Esophagus muscularis mucosa (tissue), 4 donors: ENCODE measurements around the gene SH3D19. TPM values are rescaled to one million over a fixed set of nuclear protein-coding genes. Genes with fewer than 3 reads are reported as not detected.
A peak's percentile ranks its signal among the peaks of the same experiment; 100 is the strongest.
"Not testable (repeated sequence)": the region's sequence is repeated elsewhere in the genome, so short reads cannot be mapped to it uniquely, and the experiment has no call there.

ENCODE experiments used
- DNase-seq: peaks from one replicate; pipeline ENCODE4 v3.0.0-alpha.2; 2017; ENCODE audit errors: extremely low spot score
- H3K27ac ChIP-seq, 4 donors: fragments of 200-600 bp; sonication (generic); replicated peaks in 1 of 4; 1 replicate in 3 of 4; 2 replicates in 1 of 4; pipeline ENCODE4 v1.5.1; 2016 to 2019; ENCODE audit warnings: mild to moderate bottlenecking in 1 of 4
- H3K27me3 ChIP-seq, 4 donors: fragments of 200-600 bp; sonication (generic); one replicate each; pipeline versions ENCODE4 v1.5.1 to v1.6.0; 2016 to 2019
- H3K36me3 ChIP-seq, 4 donors: fragments of 200-600 bp; sonication (generic); one replicate each; pipeline ENCODE4 v1.5.1; 2016 to 2019
- H3K4me1 ChIP-seq, 4 donors: fragments of 200-600 bp; sonication (generic); one replicate each; pipeline ENCODE4 v1.5.1; 2016 to 2019
- H3K4me3 ChIP-seq, 4 donors: fragments of 200-600 bp; sonication (generic); 1 replicate in 2 of 4; 2 replicates in 2 of 4; pipeline ENCODE4 v1.5.1; 2016 to 2019; ENCODE audit warnings: mild to moderate bottlenecking in 4 of 4, moderate library complexity in 1 of 4
- H3K9me3 ChIP-seq, 4 donors: fragments of 200-600 bp; sonication (generic); 1 replicate in 3 of 4; 2 replicates in 1 of 4; pipeline ENCODE4 v1.5.1; 2016 to 2019
- EP300 ChIP-seq: sonication (generic); formaldehyde crosslinking; IDR thresholded peaks from one replicate; pipeline ENCODE4 v1.6.1; 2017; ENCODE audit warnings: antibody characterized with exemption
- POLR2A ChIP-seq: fragments of 450-650 bp; IDR thresholded peaks from one replicate; pipeline ENCODE4 v1.6.1; 2017; ENCODE audit warnings: antibody characterized with exemption, moderate library complexity, mild to moderate bottlenecking, low read depth
- POLR2AphosphoS5 ChIP-seq, 2 donors: sonication (generic); formaldehyde crosslinking; IDR thresholded peaks; one replicate each; pipeline ENCODE4 v1.6.1; 2017; ENCODE audit warnings: antibody characterized with exemption in 2 of 2
- WGBS: methylation state at CpG from one replicate; pipeline ENCODE4 v1.1.5; 2018; 5-methylcytosine and 5-hydroxymethylcytosine counted together
- intact Hi-C: fragments of 100-400 bp; cut with DNase I; formaldehyde crosslinking; loops from one replicate; pipeline ENCODE4 v1.15.1; 2023
- total RNA-seq, 4 donors: library from RNA; depleted of rRNA; stranded (reverse); fragments of >200 nt; gene quantifications; one replicate each; pipeline versions ENCODE4 v1.1.0 to v1.2.1, GENCODE V29; 2016
- TF ChIP-seq, protein P1 (sequence below), 3 experiments: fragments of 200-600 bp in 2 of 3; fragments of 450-650 bp in 1 of 3; sonication (generic) in 2 of 3; IDR thresholded peaks; one replicate each; pipeline ENCODE4 v1.5.1; 2017 to 2019; ENCODE audit warnings: antibody characterized with exemption in 3 of 3, mild to moderate bottlenecking in 2 of 3, moderate library complexity in 1 of 3

SH3D19 gene
- total RNA-seq, 4 donors from 2014 or later, result 115 to 186 (median 177) TPM

DNA sequence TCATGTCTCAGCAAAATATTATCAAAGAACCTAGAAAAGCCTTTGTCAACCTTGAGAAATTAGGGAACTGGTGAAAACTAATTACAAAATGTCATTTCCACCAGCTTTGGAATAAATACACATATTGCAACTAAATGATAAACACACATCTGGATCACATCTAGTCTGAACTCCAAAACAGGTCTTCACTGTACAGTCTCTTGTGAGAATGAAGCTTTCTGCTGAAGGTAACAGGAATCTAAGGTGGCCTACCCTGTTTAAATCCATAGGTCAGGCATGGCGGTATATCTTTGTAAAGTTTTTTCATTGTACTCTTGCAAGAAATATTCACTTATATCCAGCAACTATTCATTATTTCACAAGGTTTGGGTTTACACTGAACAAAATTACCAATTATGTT, 1.7 kb downstream of the SH3D19 start:
- no peaks in the 10 kb centered on the region for H3K36me3 ChIP-seq

DNA sequence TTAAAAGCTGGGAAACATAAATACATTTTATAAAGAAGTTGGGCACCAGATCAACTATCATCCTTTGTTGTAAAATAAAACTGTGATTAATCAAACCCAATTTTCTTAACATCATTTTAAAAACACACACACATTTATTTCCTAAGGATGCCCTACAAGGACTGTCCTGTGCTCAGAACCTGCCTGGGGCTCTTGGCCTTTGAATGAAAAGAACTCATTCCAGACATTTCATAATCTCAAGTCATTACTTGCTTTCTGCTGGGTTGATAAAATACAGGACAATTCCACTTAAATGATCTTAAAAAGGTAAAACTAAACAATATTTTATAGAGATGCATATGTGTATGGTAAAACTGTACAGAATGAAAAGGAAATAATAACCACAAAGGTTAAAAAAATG, 2.8 kb downstream of the SH3D19 start:
- Histone ChIP-seq H3K4me3 (peak overlapping the region; percentile 85 to 90 (median 87)), H3K9me3 (no peaks in the 10 kb centered on the region), H3K27me3 (no peaks in the 10 kb centered on the region), H3K36me3 (no peaks in the 10 kb centered on the region), H3K27ac (peak overlapping the region; percentile 95 to 98 (median 96)), H3K4me1 (peaks cover 32 to 76% (median 64%) of the 10 kb centered on the region in 4 donors)
- TF ChIP-seq POLR2A (no peak), POLR2AphosphoS5 (IDR thresholded peaks at IDR 0.05) (no peak), EP300 (no peak)
- TF ChIP-seq, protein P1, sequence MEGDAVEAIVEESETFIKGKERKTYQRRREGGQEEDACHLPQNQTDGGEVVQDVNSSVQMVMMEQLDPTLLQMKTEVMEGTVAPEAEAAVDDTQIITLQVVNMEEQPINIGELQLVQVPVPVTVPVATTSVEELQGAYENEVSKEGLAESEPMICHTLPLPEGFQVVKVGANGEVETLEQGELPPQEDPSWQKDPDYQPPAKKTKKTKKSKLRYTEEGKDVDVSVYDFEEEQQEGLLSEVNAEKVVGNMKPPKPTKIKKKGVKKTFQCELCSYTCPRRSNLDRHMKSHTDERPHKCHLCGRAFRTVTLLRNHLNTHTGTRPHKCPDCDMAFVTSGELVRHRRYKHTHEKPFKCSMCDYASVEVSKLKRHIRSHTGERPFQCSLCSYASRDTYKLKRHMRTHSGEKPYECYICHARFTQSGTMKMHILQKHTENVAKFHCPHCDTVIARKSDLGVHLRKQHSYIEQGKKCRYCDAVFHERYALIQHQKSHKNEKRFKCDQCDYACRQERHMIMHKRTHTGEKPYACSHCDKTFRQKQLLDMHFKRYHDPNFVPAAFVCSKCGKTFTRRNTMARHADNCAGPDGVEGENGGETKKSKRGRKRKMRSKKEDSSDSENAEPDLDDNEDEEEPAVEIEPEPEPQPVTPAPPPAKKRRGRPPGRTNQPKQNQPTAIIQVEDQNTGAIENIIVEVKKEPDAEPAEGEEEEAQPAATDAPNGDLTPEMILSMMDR (IDR thresholded peaks at IDR 0.05), result no peak
- intact Hi-C loops, result loop anchor here (5.0 to 10.0 kb wide), 2 partner anchors 158 to 210 kb away; no protein-coding TSS in a partner anchor
- peak; percentile 31 for DNase-seq

More for the DNA sequence above, 1.7 kb downstream of the SH3D19 start:
- no peak for DNase-seq
- intact Hi-C loops, result loop anchor here (5.0 to 10.0 kb wide), 2 partner anchors 159 to 211 kb away; no protein-coding TSS in a partner anchor
- Histone ChIP-seq H3K4me1 (peaks cover 26 to 67% (median 53%) of the 10 kb centered on the region in 4 donors), H3K27me3 (no peaks in the 10 kb centered on the region), H3K4me3 (peak overlapping the region; percentile 85 to 90 (median 87)), H3K9me3 (no peaks in the 10 kb centered on the region), H3K27ac (peak overlapping the region; percentile 95 to 98 (median 96))
- TF ChIP-seq, protein P1 (IDR thresholded peaks at IDR 0.05), result no peak
- TF ChIP-seq POLR2AphosphoS5 (IDR thresholded peaks at IDR 0.05) (no peak), POLR2A (no peak), EP300 (no peak)
- WGBS, result 76% methylated on average over 1 of the region's 1 CpG

DNA sequence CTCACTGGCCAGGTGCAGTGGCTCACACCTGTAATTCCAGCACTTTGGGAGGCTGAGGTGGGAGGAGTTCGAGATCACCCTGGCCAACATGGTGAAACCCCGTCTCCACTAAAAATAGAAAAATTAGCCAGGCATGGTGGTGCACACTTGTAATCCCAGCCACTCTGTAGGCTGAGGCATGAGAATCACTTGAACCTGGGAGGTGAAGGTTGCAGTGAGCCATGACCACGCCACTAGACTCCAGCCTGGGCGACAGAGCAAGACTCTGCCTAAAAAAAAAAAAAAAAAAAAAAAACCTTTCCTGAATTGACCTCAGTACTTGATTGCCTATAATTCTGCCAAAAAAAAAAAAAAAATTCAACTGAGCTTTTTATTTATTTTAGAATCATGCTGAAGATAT, 3.2 kb downstream of the SH3D19 start:
- intact Hi-C loops, result loop anchor here (5.0 to 10.0 kb wide), 2 partner anchors 157 to 210 kb away; no protein-coding TSS in a partner anchor
- DNase-seq, H3K9me3 ChIP-seq, H3K36me3 ChIP-seq, H3K27me3 ChIP-seq: not testable (repeated sequence)
- Histone ChIP-seq H3K4me3 (peak overlapping the region in 2 of 4 donors; percentile 3 to 14), H3K27ac (peak overlapping the region; percentile 95 to 98 (median 96)), H3K4me1 (peaks cover 36 to 80% (median 69%) of the 10 kb centered on the region in 4 donors)
- WGBS, result 59% methylated on average over 4 of the region's 4 CpGs

DNA sequence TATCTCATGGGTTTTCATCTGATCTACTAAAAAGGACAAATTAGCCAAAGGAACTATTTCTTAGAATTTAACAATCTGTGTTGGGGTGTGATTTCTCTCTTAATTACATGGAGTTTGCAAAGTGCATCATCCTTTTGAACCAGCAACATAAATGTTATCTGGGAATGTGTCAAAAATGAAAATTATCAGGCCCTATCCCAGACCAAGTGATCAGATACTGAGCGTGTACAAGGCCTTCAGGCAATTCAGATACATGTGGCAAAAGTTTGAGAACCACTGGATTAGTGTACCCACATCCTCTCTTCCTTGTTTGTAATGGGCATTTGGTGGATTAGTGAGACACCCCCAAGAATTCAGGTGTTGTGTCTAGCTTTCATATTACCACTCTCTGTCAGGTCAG, 3.8 kb downstream of the SH3D19 start:
- 54% methylated on average over 1 of the region's 1 CpG for WGBS
- Histone ChIP-seq H3K9me3 (no peaks in the 10 kb centered on the region), H3K27me3 (no peaks in the 10 kb centered on the region), H3K4me3 (peak overlapping the region in 1 of 4 donors; percentile 14), H3K36me3 (no peaks in the 10 kb centered on the region), H3K4me1 (peaks cover 42 to 85% (median 74%) of the 10 kb centered on the region in 4 donors), H3K27ac (peak overlapping the region; percentile 95 to 98 (median 96))
- TF ChIP-seq EP300 (no peak), POLR2AphosphoS5 (IDR thresholded peaks at IDR 0.05) (no peak), POLR2A (no peak)
- TF ChIP-seq, protein P1 (IDR thresholded peaks at IDR 0.05), result no peak
- intact Hi-C loops, result loop anchor here (5.0 to 10.0 kb wide), 2 partner anchors 157 to 209 kb away; no protein-coding TSS in a partner anchor
- DNase-seq, result peak; percentile 39

DNA sequence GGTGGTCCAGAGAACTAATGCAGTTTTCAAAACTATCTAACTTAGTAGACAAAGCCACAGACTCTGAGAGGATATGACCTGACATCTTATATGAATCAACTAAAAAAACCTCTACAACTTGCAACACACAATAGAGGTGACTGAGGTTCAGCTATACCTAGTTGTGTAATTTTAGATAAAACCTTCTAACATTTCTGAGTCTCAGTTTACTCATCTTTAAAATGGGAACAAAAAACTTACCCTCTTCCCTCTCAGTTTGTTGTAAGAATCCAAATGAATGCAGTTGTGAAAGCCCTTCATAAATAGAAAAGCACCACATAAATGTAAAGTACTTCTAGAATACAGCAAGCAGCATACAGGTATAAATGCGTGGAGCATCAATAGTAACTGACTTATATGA, 5.9 kb downstream of the SH3D19 start:
- Histone ChIP-seq H3K4me3 (no peak overlapping the region), H3K9me3 (no peaks in the 10 kb centered on the region), H3K36me3 (no peaks in the 10 kb centered on the region), H3K27me3 (no peaks in the 10 kb centered on the region), H3K27ac (peak overlapping the region in 2 of 4 donors; percentile 4 to 12), H3K4me1 (peaks cover 57 to 95% (median 90%) of the 10 kb centered on the region in 4 donors)
- WGBS, result 95% methylated on average over 1 of the region's 1 CpG
- TF ChIP-seq POLR2A (no peak), EP300 (no peak), POLR2AphosphoS5 (IDR thresholded peaks at IDR 0.05) (no peak)
- TF ChIP-seq, protein P1 (IDR thresholded peaks at IDR 0.05), result no peak
- intact Hi-C loops, result no loop called here
- peak; percentile 4 for DNase-seq
